Ishikawa (cell line): ENCODE results near the gene EML4.

Source experiments
- CEBPB ChIP-seq: IDR thresholded peaks from 2 replicates; pipeline ENCODE4 v1.6.1; 2012
- CREB1 ChIP-seq: IDR thresholded peaks from 2 replicates; pipeline ENCODE4 v1.6.1; 2012; ENCODE audit warnings: low read depth
- EGR1 ChIP-seq: IDR thresholded peaks from 2 replicates; pipeline ENCODE4 v1.6.1; 2012
- MAX ChIP-seq: IDR thresholded peaks from 2 replicates; pipeline ENCODE4 v1.6.1; 2012
- RAD21 ChIP-seq: IDR thresholded peaks from 2 replicates; pipeline ENCODE4 v1.6.1; 2012; ENCODE audit warnings: low read depth
- REST ChIP-seq: IDR thresholded peaks from 2 replicates; pipeline ENCODE4 v1.6.1; 2012; ENCODE audit warnings: low read depth, mild to moderate bottlenecking
- TCF12 ChIP-seq: IDR thresholded peaks from 2 replicates; pipeline ENCODE4 v1.6.1; 2012; ENCODE audit warnings: low read depth
- TEAD4 ChIP-seq: IDR thresholded peaks from 2 replicates; pipeline ENCODE4 v1.6.1; 2012

- no peak for TF ChIP-seq REST
- no peak for TF ChIP-seq CEBPB
- TF ChIP-seq MAX, result no peak
- TF ChIP-seq TEAD4, result peak; percentile 53
- TF ChIP-seq RAD21, result no peak
- no peak for TF ChIP-seq TCF12
- TF ChIP-seq EGR1, result no peak
- no peak for TF ChIP-seq CREB1
Measured at GRCh38 chr2:42132191-42132965, 36.8 kb upstream of the EML4 start.
